ENCODE measurements around the gene C11orf97.

C11orf97 gene

GRCh38 chr11:94577841-94578240, 65.6 kb downstream of the C11orf97 start:
- in situ Hi-C loops (cut with HindIII; ENCODE audit: low pct_ligation_motif_present, low pct_unique_long_range_greater_than_20kb, low sequenced_read_pairs) = no loop called here

More at GRCh38 chr11:94577841-94578240, 65.6 kb downstream of the C11orf97 start:
- no peak for DNase-seq

Data from ACHN (cell line).